Spleen (tissue), 7 donors: ENCODE measurements around the gene ABI3BP.

Source experiments
- POLR2A ChIP-seq, 3 donors: fragments of 450-650 bp; IDR thresholded peaks; one replicate each; pipeline ENCODE4 v1.5.1; 2017; ENCODE audit warnings: antibody characterized with exemption in 3 of 3, mild to moderate bottlenecking in 1 of 3
- POLR2AphosphoS5 ChIP-seq, 3 donors: sonication (generic); formaldehyde crosslinking; IDR thresholded peaks; one replicate each; pipeline ENCODE4 v1.5.1; 2017; ENCODE audit warnings: antibody characterized with exemption in 3 of 3
- TF ChIP-seq, protein P1 (sequence below), 11 experiments: fragments of 200-600 bp in 7 of 11; fragments of 450-650 bp in 4 of 11; sonication (generic) in 4 of 11; IDR thresholded peaks in 8 of 11; conservative IDR thresholded peaks in 3 of 11; 1 replicate in 7 of 11; 2 replicates in 4 of 11; pipeline versions ENCODE4 v1.4.0 to v1.8.0; 2016 to 2021; ENCODE audit warnings: antibody characterized with exemption in 11 of 11, inconsistent platforms in 4 of 11, mild to moderate bottlenecking in 1 of 11
- donor health status: DM: no; HTN: no; CAD: no; lungs with moderate emphysema.
- donor health status: DM: no; HTN: no; CAD: no.
- donor health status: DM: no; HTN: no; CAD: no.

DNA sequence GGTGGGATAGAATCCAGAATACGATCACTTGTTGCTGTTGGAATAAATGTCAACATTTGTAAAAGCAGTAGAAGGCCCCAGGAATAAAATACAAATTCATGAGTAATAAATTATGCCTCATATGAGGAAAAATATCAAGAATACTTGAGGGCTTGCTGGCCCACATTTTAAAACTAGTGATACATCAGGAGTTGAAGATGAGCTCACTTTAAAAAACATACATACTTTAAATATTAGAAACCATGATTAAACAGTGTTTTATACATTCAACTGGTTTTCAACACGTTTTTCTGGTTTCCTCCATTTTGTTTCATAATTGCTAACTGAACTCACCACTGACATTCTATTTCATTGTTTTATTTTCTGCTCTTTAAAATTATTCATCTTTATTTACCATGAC, 142.5 kb downstream of the ABI3BP start:
- TF ChIP-seq, protein P1, sequence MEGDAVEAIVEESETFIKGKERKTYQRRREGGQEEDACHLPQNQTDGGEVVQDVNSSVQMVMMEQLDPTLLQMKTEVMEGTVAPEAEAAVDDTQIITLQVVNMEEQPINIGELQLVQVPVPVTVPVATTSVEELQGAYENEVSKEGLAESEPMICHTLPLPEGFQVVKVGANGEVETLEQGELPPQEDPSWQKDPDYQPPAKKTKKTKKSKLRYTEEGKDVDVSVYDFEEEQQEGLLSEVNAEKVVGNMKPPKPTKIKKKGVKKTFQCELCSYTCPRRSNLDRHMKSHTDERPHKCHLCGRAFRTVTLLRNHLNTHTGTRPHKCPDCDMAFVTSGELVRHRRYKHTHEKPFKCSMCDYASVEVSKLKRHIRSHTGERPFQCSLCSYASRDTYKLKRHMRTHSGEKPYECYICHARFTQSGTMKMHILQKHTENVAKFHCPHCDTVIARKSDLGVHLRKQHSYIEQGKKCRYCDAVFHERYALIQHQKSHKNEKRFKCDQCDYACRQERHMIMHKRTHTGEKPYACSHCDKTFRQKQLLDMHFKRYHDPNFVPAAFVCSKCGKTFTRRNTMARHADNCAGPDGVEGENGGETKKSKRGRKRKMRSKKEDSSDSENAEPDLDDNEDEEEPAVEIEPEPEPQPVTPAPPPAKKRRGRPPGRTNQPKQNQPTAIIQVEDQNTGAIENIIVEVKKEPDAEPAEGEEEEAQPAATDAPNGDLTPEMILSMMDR (IDR thresholded peaks at IDR 0.05 in 8 of 11, conservative IDR thresholded peaks at IDR 0.05 in 3 of 11): no peak
- TF ChIP-seq POLR2AphosphoS5 (IDR thresholded peaks at IDR 0.05): no peak
- no peak for TF ChIP-seq POLR2A (IDR thresholded peaks at IDR 0.05)
